K562 (cell line): ENCODE results near the gene SP2. TPM values are rescaled to one million over a fixed set of nuclear protein-coding genes. Genes with fewer than 3 reads are reported as not detected.

Experiments
- ATAC-seq: fragments of 200-7000 bp; cut with Tn5 transposase; 3 replicates; pipeline ENCODE4 v1.9.1; 2020; ENCODE audit warnings: moderate library complexity
- BruUV-seq: library from RNA; stranded (reverse); fragments of 400-500 nt; replicated peaks from 2 replicates; lab custom pipeline; 2021; lab: Mats Ljungman, UMichigan
- CTCF ChIA-PET: fragments of 300-600 bp; formaldehyde crosslinking; extraction: SDS; loops from one replicate; lab custom pipeline; 2021; ENCODE audit warnings: low intra/inter-chr PET ratio; lab: Yijun Ruan, JAX
- POLR2A ChIA-PET: fragments of 300-600, 350-650 bp; sonication (Branson Sonifier 250); formaldehyde crosslinking; extraction: SDS; loops from one replicate; lab custom pipeline; 2021; ENCODE audit warnings: antibody characterized with exemption, inconsistent platforms; lab: Yijun Ruan, JAX
- DNase-seq, 4 experiments: peaks; one replicate each; pipeline versions ENCODE4 v3.0.0 to v3.0.0-alpha.2; 2011 to 2018; ENCODE audit warnings: low spot score in 3 of 4, mixed read lengths in 3 of 4; ENCODE audit errors: extremely low read depth in 1 of 4
- FAIRE-seq: peaks from 2 replicates; lab custom pipeline; 2011; peaks lifted over from hg19 to GRCh38; lab: Jason Lieb, UNC
- H2AFZ ChIP-seq: 2 replicates; pipeline ENCODE4 v1.6.0; 2011; ENCODE audit warnings: low read depth, low read length, control low read depth, inconsistent platforms
- H3K27ac ChIP-seq: fragments of 200-600 bp; 3 replicates; pipeline ENCODE4 v1.8.0; 2011; ENCODE audit warnings: low read depth, mild to moderate bottlenecking, control low read depth, inconsistent platforms, low read length, moderate library complexity, mixed read lengths; ENCODE audit errors: extremely low read depth
- H3K27me3 ChIP-seq, 2 experiments: fragments of 300-600 bp in 1 of 2; 2 replicates in 1 of 2; 3 replicates in 1 of 2; pipeline versions ENCODE4 v1.6.0 to v1.8.0; 2011; ENCODE audit warnings: inconsistent platforms in 2 of 2, low read length in 2 of 2, mild to moderate bottlenecking in 1 of 2, mixed read lengths in 1 of 2, moderate library complexity in 1 of 2; ENCODE audit not compliant: control insufficient read depth in 2 of 2, insufficient read depth in 2 of 2
- H3K36me3 ChIP-seq: fragments of 300-600 bp; 3 replicates; pipeline ENCODE4 v1.8.0; 2011; ENCODE audit warnings: mild to moderate bottlenecking, low read length, inconsistent platforms; ENCODE audit not compliant: control insufficient read depth, insufficient read depth
- H3K4me1 ChIP-seq, 2 experiments: fragments of 200-600 bp in 1 of 2; replicated peaks in 1 of 2; 2 replicates in 1 of 2; 3 replicates in 1 of 2; pipeline versions ENCODE4 v1.5.1 to v1.8.0; 2011; ENCODE audit warnings: inconsistent platforms in 2 of 2, low read length in 2 of 2, mild to moderate bottlenecking in 1 of 2, mixed read lengths in 1 of 2, moderate library complexity in 1 of 2; ENCODE audit not compliant: control insufficient read depth in 2 of 2, insufficient read depth in 2 of 2
- H3K4me2 ChIP-seq: 2 replicates; pipeline ENCODE4 v1.6.1; 2011; ENCODE audit warnings: low read length, control low read depth, inconsistent platforms, mixed read lengths; ENCODE audit not compliant: insufficient read depth
- H3K4me3 ChIP-seq: fragments of 200-600 bp; sonication (generic), shearing (Covaris generic); 2 replicates; pipeline ENCODE4 v1.5.1; 2016; ENCODE audit warnings: control low read depth, inconsistent platforms
- H3K79me2 ChIP-seq: fragments of 200-600 bp; 3 replicates; pipeline ENCODE4 v1.8.0; 2011; ENCODE audit warnings: low read length, inconsistent platforms; ENCODE audit not compliant: control insufficient read depth, insufficient read depth
- H3K9ac ChIP-seq, 2 experiments: 2 replicates each; pipeline versions ENCODE4 v1.6.0 to v1.6.1; 2011; ENCODE audit warnings: low read depth in 2 of 2, low read length in 2 of 2, control low read depth in 1 of 2, inconsistent platforms in 1 of 2, mild to moderate bottlenecking in 1 of 2, mixed read lengths in 1 of 2; ENCODE audit not compliant: insufficient read depth in 1 of 2
- H3K9me1 ChIP-seq: one replicate; pipeline ENCODE4 v1.6.0; 2011; ENCODE audit warnings: inconsistent platforms, mild to moderate bottlenecking, low read length, moderate library complexity; ENCODE audit not compliant: control insufficient read depth, insufficient read depth
- H3K9me3 ChIP-seq: replicated peaks from 2 replicates; pipeline ENCODE4 v1.5.1; 2011; ENCODE audit warnings: low read depth, low read length, inconsistent platforms; ENCODE audit not compliant: control insufficient read depth, insufficient read depth
- H4K20me1 ChIP-seq: replicated peaks from 2 replicates; pipeline ENCODE4 v1.6.1; 2011; ENCODE audit warnings: low read length, inconsistent platforms, mixed read lengths; ENCODE audit not compliant: control insufficient read depth, insufficient read depth
- NONO ChIP-seq, 2 experiments: fragments of 200-400 bp in 1 of 2; fragments of 450-650 bp in 1 of 2; formaldehyde crosslinking in 1 of 2; IDR thresholded peaks; 2 replicates each; pipeline ENCODE4 v1.6.1; 2017; ENCODE audit warnings: low read depth in 2 of 2, mild to moderate bottlenecking in 2 of 2, moderate library complexity in 2 of 2, low read length in 1 of 2
- RBM25 ChIP-seq: fragments of 200-400 bp; formaldehyde crosslinking; IDR thresholded peaks from 2 replicates; pipeline ENCODE4 v1.6.1; 2018; ENCODE audit warnings: low read length, low read depth, moderate library complexity; ENCODE audit not compliant: severe bottlenecking
- SREBF1 ChIP-seq: fragments of 150-350 bp; IDR thresholded peaks from 2 replicates; pipeline ENCODE4 v1.6.1; 2014; ENCODE audit warnings: antibody characterized with exemption, low read depth, low read length, borderline replicate concordance
- ZFP30 ChIP-seq: fragments of 250-450 bp; sonication (Bioruptor Pico); IDR thresholded peaks from 2 replicates; pipeline ENCODE4 v1.8.0; 2022; ENCODE audit warnings: moderate library complexity, mild to moderate bottlenecking, inconsistent platforms, borderline replicate concordance
- ZKSCAN1 ChIP-seq: fragments of 150-350 bp; IDR thresholded peaks from 2 replicates; pipeline ENCODE4 v1.6.1; 2016; ENCODE audit warnings: low read depth, low read length
- ZKSCAN8 ChIP-seq: fragments of 200-800 bp; sonication (Bioruptor generic); IDR thresholded peaks from 2 replicates; pipeline ENCODE4 v1.6.1; 2016; ENCODE audit warnings: missing genetic modification characterization, missing compliant biosample characterization
- in situ Hi-C: fragments of 300-500 bp; cut with MboI; formaldehyde crosslinking; loops from 4 replicates; pipeline ENCODE4 v1.15.0; 2018; ENCODE audit warnings: inconsistent platforms, mixed read lengths
- intact Hi-C: fragments of 100-400 bp; cut with micrococcal nuclease; formaldehyde crosslinking; loops from 2 replicates; pipeline ENCODE4 v1.14.2; 2022
- polyA plus RNA-seq, 8 experiments: library from polyadenylated mRNA; depleted of rRNA in 4 of 8; stranded (reverse) in 5 of 8; unstranded in 3 of 8; fragments of >200 nt; fragmentation: Nextera tagmentation in 2 of 8; fragmentation: Illumina TruSeq in 1 of 8; extraction: Ambion mirVana in 2 of 8; extraction: Trizol in 1 of 8; gene quantifications; 2 replicates each; pipeline versions ENCODE4 v1.2.1 to v1.2.3, GENCODE V29; 2011 to 2014; ENCODE audit warnings: inconsistent platforms in 1 of 8, missing spikeins in 1 of 8
- total RNA-seq, 7 experiments: library from RNA; depleted of rRNA in 6 of 7; stranded (reverse); fragments of >200 nt in 6 of 7; fragmentation: Illumina TruSeq in 2 of 7; extraction: Trizol in 2 of 7; gene quantifications; 2 replicates each; pipeline versions ENCODE4 v1.2.1 to v1.2.3, GENCODE V29; 2011 to 2021; ENCODE audit warnings: low replicate concordance in 1 of 7

Gene SP2
- total and polyA plus RNA-seq, 9 of the 15 experiments (the other 6 are each of a cell fraction or from before 2014, with no cell fraction given), result 0.77 to 22.3 (median 2.3) TPM

- Histone ChIP-seq H3K9me3 (no peaks in the 10 kb centered on the region), H3K4me3 (no peak overlapping the region), H4K20me1 (no peaks in the 10 kb centered on the region), H2AFZ (no peak overlapping the region), H3K27ac (no peak overlapping the region), H3K9me1 (no peaks in the 10 kb centered on the region), H3K9ac (no peak overlapping the region), H3K4me1 (peaks cover 57 to 62% of the 10 kb centered on the region in 2 experiments), H3K79me2 (no peaks in the 10 kb centered on the region), H3K36me3 (no peaks in the 10 kb centered on the region), H3K4me2 (no peak overlapping the region), H3K27me3 (no peaks in the 10 kb centered on the region)
- ATAC-seq, result no peak
- ChIA-PET CTCF (no interaction called here), POLR2A (interaction anchor here (0.5 to 1.5 kb wide), 4 partner anchors 16 to 35 kb away, joined by 3 to 11 read pairs (median 3); partner anchors contain the start of gene SP2)
- no peak for TF ChIP-seq ZFP30 (CRISPR knock-in tag)
- TF ChIP-seq ZKSCAN1, result peak; percentile 86
- TF ChIP-seq SREBF1, result no peak
- TF ChIP-seq RBM25, result peak; percentile 6
- peak; percentile 92 for TF ChIP-seq ZKSCAN8 (CRISPR knock-in tag)
- no peak for TF ChIP-seq NONO (IDR thresholded peaks at IDR 0.05; ENCODE audit: low read depth in 2 of 2, low read length in 1 of 2)
- FAIRE-seq, result no peak
- BruUV-seq, result no TSS peak
- in situ Hi-C loops, result no loop called here
- DNase-seq, result no peak
- intact Hi-C loops, result no loop called here
Observed at GRCh38 chr17:47871048-47871447, 25.0 kb upstream of the SP2 start.
